ENCODE data around the gene ZNF701.

GRCh38 chr19:52541608-52542007, 28.5 kb upstream of the ZNF701 start:
- TF ChIP-seq CTCF (IDR thresholded peaks at IDR 0.05; ENCODE audit: insufficient read depth, low read length) (no peak), REST (IDR thresholded peaks at IDR 0.05; ENCODE audit: insufficient replicate concordance, low read depth) (no peak)
